ENCODE data around the gene GATAD2A. TPM values are rescaled to one million over a fixed set of nuclear protein-coding genes. Genes with fewer than 3 reads are reported as not detected.

GATAD2A gene
- total and polyA plus RNA-seq, 9 of the 15 experiments (the other 6 are each of a cell fraction or from before 2014, with no cell fraction given): 2.4 to 226 (median 44.2) TPM

DNA sequence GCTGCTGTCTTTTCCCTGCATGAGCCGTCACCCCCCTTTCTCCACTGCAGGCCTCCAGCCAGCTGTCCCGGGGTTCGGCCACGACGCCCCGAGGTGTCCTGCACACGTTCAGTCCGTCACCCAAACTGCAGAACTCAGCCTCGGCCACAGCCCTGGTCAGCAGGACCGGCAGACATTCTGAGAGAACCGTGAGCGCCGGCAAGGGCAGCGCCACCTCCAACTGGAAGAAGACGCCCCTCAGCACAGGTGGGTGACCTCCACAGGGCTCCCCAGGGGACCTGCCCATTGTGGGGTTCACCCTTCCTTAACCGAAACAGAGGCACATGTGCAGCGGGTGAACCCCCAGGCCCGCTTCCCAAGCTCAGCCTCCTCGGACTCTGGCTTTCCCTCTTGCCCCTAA is 96.8 kb downstream of the GATAD2A start:
- H3K79me2 ChIP-seq (ENCODE audit: control insufficient read depth, insufficient read depth, low read length): no peaks in the 10 kb centered on the region
- TF ChIP-seq SMARCB1 (IDR thresholded peaks at IDR 0.05; ENCODE audit: insufficient read length, low read depth) (no peak), CBX8 (IDR thresholded peaks at IDR 0.05; ENCODE audit: borderline replicate concordance, extremely low read depth, low read depth, low read length, poor library complexity, severe bottlenecking) (no peak), PML (IDR thresholded peaks at IDR 0.05; ENCODE audit: low read length) (no peak), ZNF384 (IDR thresholded peaks at IDR 0.05; ENCODE audit: low read depth, low read length) (no peak), ELF2 (CRISPR knock-in tag; IDR thresholded peaks at IDR 0.05) (no peak), SUPT5H (IDR thresholded peaks at IDR 0.05) (no peak), KAT8 (IDR thresholded peaks at IDR 0.05; ENCODE audit: low read depth) (no peak), ZNF146 (CRISPR knock-in tag; IDR thresholded peaks at IDR 0.05; ENCODE audit: unreplicated experiment) (no peak)
- TF ChIP-seq, protein P1, sequence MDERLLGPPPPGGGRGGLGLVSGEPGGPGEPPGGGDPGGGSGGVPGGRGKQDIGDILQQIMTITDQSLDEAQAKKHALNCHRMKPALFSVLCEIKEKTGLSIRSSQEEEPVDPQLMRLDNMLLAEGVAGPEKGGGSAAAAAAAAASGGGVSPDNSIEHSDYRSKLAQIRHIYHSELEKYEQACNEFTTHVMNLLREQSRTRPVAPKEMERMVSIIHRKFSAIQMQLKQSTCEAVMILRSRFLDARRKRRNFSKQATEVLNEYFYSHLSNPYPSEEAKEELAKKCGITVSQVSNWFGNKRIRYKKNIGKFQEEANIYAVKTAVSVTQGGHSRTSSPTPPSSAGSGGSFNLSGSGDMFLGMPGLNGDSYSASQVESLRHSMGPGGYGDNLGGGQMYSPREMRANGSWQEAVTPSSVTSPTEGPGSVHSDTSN (CRISPR knock-in tag; IDR thresholded peaks at IDR 0.05; ENCODE audit: low read depth): no peak
- TF ChIP-seq, protein P1 (tag; conservative IDR thresholded peaks at IDR 0.05; ENCODE audit: low read depth): no peak
- no peak overlapping the region for H3K9ac ChIP-seq (ENCODE audit: insufficient read depth in 1 of 2, low read depth in 2 of 2, low read length in 2 of 2)
- FAIRE-seq: no peak
- no peak for DNase-seq (ENCODE audit: extremely low read depth in 1 of 4, low spot score in 3 of 4)
- no peaks in the 10 kb centered on the region for H4K20me1 ChIP-seq (replicated peaks; ENCODE audit: control insufficient read depth, insufficient read depth, low read length)
- H3K9me3 ChIP-seq (replicated peaks; ENCODE audit: control insufficient read depth, insufficient read depth, low read depth, low read length): no peaks in the 10 kb centered on the region
- peaks cover 0 to 22% of the 10 kb centered on the region in 2 experiments; a peak in 2 of 5 replicates for H3K4me1 ChIP-seq (replicated peaks in 1 of 2; ENCODE audit: control insufficient read depth in 2 of 2, insufficient read depth in 2 of 2, low read length in 2 of 2)
- no peak overlapping the region for H3K27ac ChIP-seq (ENCODE audit: extremely low read depth, low read depth, low read length)
- H3K27me3 ChIP-seq (ENCODE audit: control insufficient read depth in 2 of 2, insufficient read depth in 2 of 2, low read length in 2 of 2): no peaks in the 10 kb centered on the region
- WGBS (ENCODE audit: insufficient coverage, low coverage, missing lambda C conversion rate): 95% methylated on average over 17 of the region's 19 CpGs
- H2AFZ ChIP-seq (ENCODE audit: low read depth, low read length): no peak overlapping the region
- no peak overlapping the region for H3K4me3 ChIP-seq
- ChIA-PET POLR2A (no interaction called here), CTCF (ENCODE audit: low intra/inter-chr PET ratio) (no interaction called here)
- no peak for ATAC-seq
- no peak overlapping the region for H3K4me2 ChIP-seq (ENCODE audit: insufficient read depth, low read length)
- intact Hi-C loops (cut with micrococcal nuclease) (no loop called here), in situ Hi-C loops (cut with MboI) (no loop called here)
- no TSS peak for BruUV-seq (replicated peaks)
- peaks cover 97% of the 10 kb centered on the region for H3K36me3 ChIP-seq (ENCODE audit: control insufficient read depth, insufficient read depth, low read length)
- H3K9me1 ChIP-seq (ENCODE audit: control insufficient read depth, insufficient read depth, low read length): no peaks in the 10 kb centered on the region
